ENCODE results near the gene LPIN3. TPM values are rescaled to one million over a fixed set of nuclear protein-coding genes. Genes with fewer than 3 reads are reported as not detected.
A peak's percentile ranks its signal among the peaks of the same experiment; 100 is the strongest.

Gene LPIN3
- total and polyA plus RNA-seq, 12 donors, result 11.1 to 45.5 (median 18.2) TPM

DNA sequence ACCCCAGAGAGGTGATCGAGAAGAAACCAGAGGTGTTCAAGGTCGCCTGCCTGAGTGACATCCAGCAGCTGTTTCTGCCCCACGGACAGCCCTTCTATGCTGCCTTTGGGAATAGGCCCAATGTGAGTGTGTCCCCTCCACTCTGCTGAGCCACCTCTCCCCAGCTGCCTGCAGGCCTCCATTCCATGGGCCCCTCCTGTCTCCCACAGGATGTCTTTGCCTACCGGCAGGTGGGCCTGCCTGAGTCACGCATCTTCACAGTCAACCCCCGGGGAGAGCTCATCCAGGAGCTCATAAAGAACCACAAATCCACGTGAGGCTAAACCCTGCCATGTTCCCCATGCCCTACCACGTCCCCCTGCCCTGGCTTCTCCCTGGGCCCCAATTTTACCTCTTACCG, 17.6 kb downstream of the LPIN3 start:
- H3K27ac ChIP-seq, result peak overlapping the region in 2 of 10 donors; percentile 0 to 16
- 90% methylated on average over 9 of the region's 9 CpGs for WGBS, 2 donors
- intact Hi-C loops (cut with DNase I), result loop anchor here in 1 of 10 donors (5.0 kb wide), 1 partner anchor 39 kb away; no protein-coding TSS in a partner anchor
- H3K36me3 ChIP-seq, result peaks cover 0 to 45% (median 10%) of the 10 kb centered on the region in 9 donors
- no peak overlapping the region for H3K4me3 ChIP-seq
- TF ChIP-seq, protein P1, sequence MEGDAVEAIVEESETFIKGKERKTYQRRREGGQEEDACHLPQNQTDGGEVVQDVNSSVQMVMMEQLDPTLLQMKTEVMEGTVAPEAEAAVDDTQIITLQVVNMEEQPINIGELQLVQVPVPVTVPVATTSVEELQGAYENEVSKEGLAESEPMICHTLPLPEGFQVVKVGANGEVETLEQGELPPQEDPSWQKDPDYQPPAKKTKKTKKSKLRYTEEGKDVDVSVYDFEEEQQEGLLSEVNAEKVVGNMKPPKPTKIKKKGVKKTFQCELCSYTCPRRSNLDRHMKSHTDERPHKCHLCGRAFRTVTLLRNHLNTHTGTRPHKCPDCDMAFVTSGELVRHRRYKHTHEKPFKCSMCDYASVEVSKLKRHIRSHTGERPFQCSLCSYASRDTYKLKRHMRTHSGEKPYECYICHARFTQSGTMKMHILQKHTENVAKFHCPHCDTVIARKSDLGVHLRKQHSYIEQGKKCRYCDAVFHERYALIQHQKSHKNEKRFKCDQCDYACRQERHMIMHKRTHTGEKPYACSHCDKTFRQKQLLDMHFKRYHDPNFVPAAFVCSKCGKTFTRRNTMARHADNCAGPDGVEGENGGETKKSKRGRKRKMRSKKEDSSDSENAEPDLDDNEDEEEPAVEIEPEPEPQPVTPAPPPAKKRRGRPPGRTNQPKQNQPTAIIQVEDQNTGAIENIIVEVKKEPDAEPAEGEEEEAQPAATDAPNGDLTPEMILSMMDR (IDR thresholded peaks at IDR 0.05), result no peak
- ATAC-seq (no peak), DNase-seq (no peak)
- peaks cover 0 to 44% (median 5%) of the 10 kb centered on the region in 9 donors for H3K4me1 ChIP-seq
- no peaks in the 10 kb centered on the region for H3K27me3 ChIP-seq
- no peaks in the 10 kb centered on the region for H3K9me3 ChIP-seq

DNA sequence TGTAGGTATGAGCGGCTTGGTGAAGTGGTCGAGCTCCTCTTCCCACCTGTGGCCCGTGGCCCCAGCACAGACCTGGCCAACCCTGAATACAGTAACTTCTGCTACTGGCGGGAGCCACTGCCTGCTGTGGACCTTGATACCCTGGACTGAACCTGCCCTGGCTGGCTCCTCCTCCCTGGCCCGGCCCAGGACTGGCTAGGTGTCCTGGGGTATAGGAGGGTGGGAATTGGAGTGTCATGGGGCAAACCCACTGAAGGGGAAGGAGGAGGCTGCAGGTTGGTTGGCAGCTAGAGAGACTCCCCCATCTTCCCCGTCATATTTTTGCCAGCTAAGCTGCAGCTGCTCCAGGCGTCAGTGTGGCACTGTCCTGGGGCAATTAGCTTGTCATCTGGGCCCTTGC, 18.1 kb downstream of the LPIN3 start:
- H3K36me3 ChIP-seq, result peaks cover 0 to 41% (median 10%) of the 10 kb centered on the region in 9 donors
- peak overlapping the region in 1 of 10 donors; percentile 0 for H3K27ac ChIP-seq
- peaks cover 0 to 44% (median 5%) of the 10 kb centered on the region in 9 donors for H3K4me1 ChIP-seq
- no peak overlapping the region for H3K4me3 ChIP-seq
- intact Hi-C loops (cut with DNase I), result loop anchor here in 1 of 10 donors (5.0 kb wide), 1 partner anchor 39 kb away; no protein-coding TSS in a partner anchor
- no peak for DNase-seq
- no peak for ATAC-seq
- no peaks in the 10 kb centered on the region for H3K9me3 ChIP-seq
- 94 to 95% methylated on average over 7 of the region's 7 CpGs for WGBS, 2 donors
- TF ChIP-seq, protein P1 (IDR thresholded peaks at IDR 0.05), result no peak
- no peaks in the 10 kb centered on the region for H3K27me3 ChIP-seq

DNA sequence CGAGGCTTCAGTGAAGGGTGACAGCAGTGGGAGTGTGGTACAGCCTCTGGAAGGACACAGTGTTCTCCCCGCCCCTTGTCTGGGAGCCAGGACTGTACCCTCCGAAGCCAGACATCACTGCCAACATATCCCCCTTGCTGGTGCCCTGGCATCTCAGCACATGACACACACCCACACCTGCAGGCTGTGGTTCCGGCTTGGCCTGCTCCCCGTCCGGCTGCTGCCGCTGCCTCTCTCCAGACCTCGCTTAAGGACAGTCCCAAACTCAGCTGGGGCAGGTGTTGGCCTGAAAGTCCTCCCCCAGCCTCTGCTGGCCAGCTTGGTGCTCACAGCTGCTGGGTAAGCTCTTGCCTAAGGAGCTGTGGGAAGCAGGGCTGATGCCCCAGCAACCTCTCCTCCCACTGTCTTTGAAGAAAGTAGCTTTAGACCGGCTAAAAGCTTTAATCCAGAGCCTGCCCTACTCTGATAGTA, 19.0 kb downstream of the LPIN3 start:
- Histone ChIP-seq H3K27me3 (peaks cover 0 to 6% (median 3%) of the 10 kb centered on the region in 7 donors), H3K36me3 (peaks cover 0 to 41% (median 9%) of the 10 kb centered on the region in 9 donors), H3K27ac (peak overlapping the region in 7 of 10 donors; percentile 0 to 37 (median 28)), H3K9me3 (no peaks in the 10 kb centered on the region), H3K4me3 (no peak overlapping the region), H3K4me1 (peaks cover 0 to 44% (median 5%) of the 10 kb centered on the region in 9 donors)
- peak in 7 of 8 donors; percentile 9 to 59 (median 35) for ATAC-seq
- TF ChIP-seq, protein P1 (IDR thresholded peaks at IDR 0.05), result no peak
- no peak for DNase-seq
- intact Hi-C loops (cut with DNase I), result loop anchor here in 2 of 10 donors (5.0 kb wide), 2 partner anchors 38 to 53 kb away; no protein-coding TSS in a partner anchor
- whole genome bisulfite sequencing, 2 donors, result 53 to 60% methylated on average over 9 of the region's 9 CpGs

DNA sequence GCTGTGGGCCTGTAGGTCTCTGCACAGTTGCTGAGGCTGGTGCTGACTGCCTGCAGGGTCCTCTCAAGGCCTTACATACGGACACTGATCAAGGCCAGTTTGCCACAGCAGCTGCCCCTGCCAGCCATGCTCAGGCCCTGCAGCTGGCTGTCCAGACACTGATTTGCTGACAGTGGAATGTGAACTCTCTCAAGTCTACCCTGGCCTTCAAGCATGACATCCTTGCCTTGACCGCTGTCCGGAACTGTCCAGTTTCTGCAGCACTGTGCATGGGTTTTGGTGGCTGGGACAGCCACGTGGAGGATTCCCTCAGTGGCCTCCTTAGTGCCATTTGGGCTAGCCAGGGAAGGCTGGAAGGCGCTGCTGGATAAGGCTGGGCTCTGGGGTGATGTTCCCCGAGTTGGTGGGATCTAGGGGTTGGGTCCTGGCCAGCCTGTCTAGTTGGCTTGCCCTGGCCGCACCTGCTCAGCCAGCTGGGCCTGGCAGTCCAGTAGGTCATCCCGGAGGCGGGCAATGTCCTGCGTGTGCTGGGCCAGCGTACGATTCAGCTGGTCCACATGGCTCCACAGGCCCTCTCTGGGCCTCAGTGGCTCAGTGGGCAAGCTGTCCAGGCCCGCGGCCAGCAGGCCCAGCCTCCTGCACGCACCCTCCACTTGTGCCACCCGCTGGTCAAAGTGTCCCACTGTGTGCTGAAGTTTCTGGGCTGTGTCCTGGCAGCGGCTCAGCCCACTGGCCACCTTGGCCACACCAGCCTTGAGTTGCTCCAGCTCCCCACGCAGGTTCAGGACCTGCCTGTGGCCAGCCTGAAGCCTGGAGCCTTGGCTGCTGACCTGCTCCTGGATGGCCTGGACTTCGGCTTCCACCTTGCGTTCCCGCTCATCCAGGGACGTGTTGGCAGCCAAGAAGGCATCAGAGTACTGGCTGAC, 20.5 kb downstream of the LPIN3 start:
- intact Hi-C loops (cut with DNase I), result loop anchor here in 1 of 10 donors (5.0 kb wide), 1 partner anchor 51 kb away; no protein-coding TSS in a partner anchor
- 89 to 94% methylated on average over 22 of the region's 22 CpGs for WGBS, 2 donors
- Histone ChIP-seq H3K4me3 (no peak overlapping the region), H3K36me3 (peaks cover 0 to 38% (median 7%) of the 10 kb centered on the region in 9 donors), H3K9me3 (no peaks in the 10 kb centered on the region), H3K27ac (peak overlapping the region in 4 of 10 donors; percentile 9 to 66 (median 44)), H3K27me3 (peaks cover 0 to 21% (median 18%) of the 10 kb centered on the region in 7 donors), H3K4me1 (peaks cover 4 to 53% (median 15%) of the 10 kb centered on the region in 9 donors)
- DNase-seq, result no peak
- TF ChIP-seq, protein P1 (IDR thresholded peaks at IDR 0.05), result no peak
- peak in 4 of 8 donors; percentile 2 to 7 (median 2) for ATAC-seq
